Fibroblast of pulmonary artery (primary cell): ENCODE measurements around the gene TNS1.
A peak's percentile ranks its signal among the peaks of the same experiment; 100 is the strongest.

Source experiments
- DNase-seq: peaks from one replicate; pipeline ENCODE4 v3.0.0-alpha.2; 2010; ENCODE audit warnings: low read depth
- H3K4me3 ChIP-seq: replicated peaks from 2 replicates; pipeline ENCODE4 v1.5.1; 2011; ENCODE audit warnings: low read depth, mild to moderate bottlenecking, control low read depth, low read length, moderate library complexity
- TF ChIP-seq, protein P1 (sequence below): IDR thresholded peaks from 2 replicates; pipeline ENCODE4 v1.5.1; 2011; ENCODE audit warnings: mild to moderate bottlenecking, control low read depth, low read length, inconsistent platforms; ENCODE audit errors: missing control alignments

TNS1 gene

GRCh38 chr2:218009765-218010139 lies 7.0 kb upstream of the TNS1 start:
- H3K4me3 ChIP-seq, result peak overlapping the region; percentile 67
- TF ChIP-seq, protein P1, sequence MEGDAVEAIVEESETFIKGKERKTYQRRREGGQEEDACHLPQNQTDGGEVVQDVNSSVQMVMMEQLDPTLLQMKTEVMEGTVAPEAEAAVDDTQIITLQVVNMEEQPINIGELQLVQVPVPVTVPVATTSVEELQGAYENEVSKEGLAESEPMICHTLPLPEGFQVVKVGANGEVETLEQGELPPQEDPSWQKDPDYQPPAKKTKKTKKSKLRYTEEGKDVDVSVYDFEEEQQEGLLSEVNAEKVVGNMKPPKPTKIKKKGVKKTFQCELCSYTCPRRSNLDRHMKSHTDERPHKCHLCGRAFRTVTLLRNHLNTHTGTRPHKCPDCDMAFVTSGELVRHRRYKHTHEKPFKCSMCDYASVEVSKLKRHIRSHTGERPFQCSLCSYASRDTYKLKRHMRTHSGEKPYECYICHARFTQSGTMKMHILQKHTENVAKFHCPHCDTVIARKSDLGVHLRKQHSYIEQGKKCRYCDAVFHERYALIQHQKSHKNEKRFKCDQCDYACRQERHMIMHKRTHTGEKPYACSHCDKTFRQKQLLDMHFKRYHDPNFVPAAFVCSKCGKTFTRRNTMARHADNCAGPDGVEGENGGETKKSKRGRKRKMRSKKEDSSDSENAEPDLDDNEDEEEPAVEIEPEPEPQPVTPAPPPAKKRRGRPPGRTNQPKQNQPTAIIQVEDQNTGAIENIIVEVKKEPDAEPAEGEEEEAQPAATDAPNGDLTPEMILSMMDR, result no peak
- DNase-seq, result no peak

DNA sequence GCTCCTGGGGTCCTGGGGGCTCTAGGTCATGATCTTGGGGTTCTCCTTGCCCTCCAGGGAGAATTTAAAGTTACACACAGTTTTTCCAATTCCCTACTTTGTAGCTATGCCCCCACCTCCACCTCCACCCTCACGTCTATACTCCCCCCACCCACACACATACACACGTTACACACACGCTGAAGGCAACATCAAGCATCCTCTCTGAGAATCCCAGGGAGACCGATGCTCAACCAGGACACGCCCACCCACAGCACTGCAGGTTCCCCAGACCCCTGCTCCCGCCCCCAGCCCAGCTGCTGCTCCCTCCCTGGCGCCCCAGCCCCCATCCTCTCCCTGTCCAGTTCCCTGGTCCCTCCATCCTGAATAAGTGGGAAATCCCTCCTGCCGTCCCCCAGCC lies 6.4 kb upstream of the TNS1 start:
- H3K4me3 ChIP-seq, result peak overlapping the region; percentile 67
- DNase-seq, result no peak
- TF ChIP-seq, protein P1, result no peak

GRCh38 chr2:218008060-218009040 lies 5.6 kb upstream of the TNS1 start:
- H3K4me3 ChIP-seq, result no peak overlapping the region
- peak; percentile 44 for DNase-seq
- TF ChIP-seq, protein P1, result no peak

GRCh38 chr2:218006741-218007140 lies 3.9 kb upstream of the TNS1 start:
- peak; percentile 68 for DNase-seq
- TF ChIP-seq, protein P1, result no peak
- no peak overlapping the region for H3K4me3 ChIP-seq

- no peak for DNase-seq
- no peak overlapping the region for H3K4me3 ChIP-seq
- TF ChIP-seq, protein P1, result no peak
These were observed 2.7 kb upstream of the TNS1 start for GRCh38 chr2:218005486-218005885.

DNA sequence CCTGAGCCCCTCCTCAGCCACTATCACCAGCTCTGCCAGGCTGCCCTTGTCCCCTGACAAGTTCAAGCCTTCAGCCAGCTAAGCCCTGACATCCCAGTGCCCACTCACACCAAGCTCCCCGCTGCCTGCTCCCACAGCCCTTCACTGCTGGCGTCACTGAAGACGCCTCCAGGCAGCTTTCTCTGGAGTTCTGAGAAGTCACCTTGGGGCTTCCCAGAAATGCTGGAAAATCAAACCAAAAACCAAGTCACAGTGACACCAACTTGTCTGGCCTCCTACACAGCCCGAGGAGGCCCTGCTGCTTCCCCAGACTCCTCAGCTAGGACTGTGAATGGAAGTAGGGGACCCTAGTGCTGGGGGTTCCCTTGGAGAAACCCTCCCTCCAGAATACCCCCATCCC lies 2.2 kb upstream of the TNS1 start:
- TF ChIP-seq, protein P1, result no peak
- DNase-seq, result no peak
- H3K4me3 ChIP-seq, result no peak overlapping the region
